Activated CD8-positive, alpha-beta memory T cell treated with anti-CD3 and anti-CD28 coated beads for 4 hours (primary cell): ENCODE measurements around the gene ZNF608.

ENCODE experiments used
- DNase-seq, 2 donors: peaks; one replicate each; pipeline ENCODE4 v3.0.0-alpha.2; 2020; ENCODE audit warnings: low read depth in 2 of 2

The ZNF608 gene

GRCh38 chr5:124745928-124746915 is at the start of gene ZNF608:
TSS of gene ZNF608 (minus strand) at chr5:124746639. CDS start at chr5:124744989, 1,650 bp downstream.
- no peak for DNase-seq

- DNase-seq = no peak
Measured at GRCh38 chr5:124795829-124796228, 49.4 kb upstream of the ZNF608 start.

- no peak for DNase-seq
Measured at GRCh38 chr5:124790895-124791732, 44.7 kb upstream of the ZNF608 start.

GRCh38 chr5:124790301-124790894 is 44.0 kb upstream of the ZNF608 start:
- no peak for DNase-seq

GRCh38 chr5:124789104-124789605 is 42.7 kb upstream of the ZNF608 start:
- no peak for DNase-seq

GRCh38 chr5:124783794-124784193 is 37.4 kb upstream of the ZNF608 start:
- DNase-seq = no peak

GRCh38 chr5:124783285-124783684 is 36.8 kb upstream of the ZNF608 start:
- no peak for DNase-seq

- no peak for DNase-seq
Measured at GRCh38 chr5:124782262-124782661, 35.8 kb upstream of the ZNF608 start.

- no peak for DNase-seq
Measured at GRCh38 chr5:124780011-124780410, 33.6 kb upstream of the ZNF608 start.

GRCh38 chr5:124773315-124774311 is 27.2 kb upstream of the ZNF608 start:
- no peak for DNase-seq

- DNase-seq = no peak
Measured at GRCh38 chr5:124772457-124773200, 26.2 kb upstream of the ZNF608 start.

- no peak for DNase-seq
Measured at GRCh38 chr5:124771761-124772160, 25.3 kb upstream of the ZNF608 start.

- no peak for DNase-seq
Measured at GRCh38 chr5:124764992-124765611, 18.7 kb upstream of the ZNF608 start.

GRCh38 chr5:124764585-124764984 is 18.1 kb upstream of the ZNF608 start:
- DNase-seq = no peak

GRCh38 chr5:124761010-124761409 is 14.6 kb upstream of the ZNF608 start:
- no peak for DNase-seq

- DNase-seq = no peak
Measured at GRCh38 chr5:124760608-124761007, 14.2 kb upstream of the ZNF608 start.

- no peak for DNase-seq
Measured at GRCh38 chr5:124755565-124755964, 9.1 kb upstream of the ZNF608 start.

GRCh38 chr5:124755041-124755440 is 8.6 kb upstream of the ZNF608 start:
- DNase-seq = no peak

- no peak for DNase-seq
Measured at GRCh38 chr5:124754206-124754927, 7.9 kb upstream of the ZNF608 start.
